ENCODE results near the gene AKR1B1.

The AKR1B1 gene

GRCh38 chr7:134420424-134421125 lies 38.3 kb downstream of the AKR1B1 start:
- H3K36me3 ChIP-seq = no peaks in the 10 kb centered on the region
- no peaks in the 10 kb centered on the region for H3K4me1 ChIP-seq (ENCODE audit: control insufficient read depth in 1 of 2, insufficient read depth in 1 of 2, low read depth in 1 of 2, low read length in 1 of 2)
- no peak overlapping the region for H3K4me3 ChIP-seq (ENCODE audit: low read depth in 1 of 2, low read length in 1 of 2)
- no peak overlapping the region for H3K27ac ChIP-seq
- H3K9me3 ChIP-seq = no peaks in the 10 kb centered on the region
- TF ChIP-seq CTCF (IDR thresholded peaks at IDR 0.05) = no peak
- H3K27me3 ChIP-seq = no peaks in the 10 kb centered on the region

DNA sequence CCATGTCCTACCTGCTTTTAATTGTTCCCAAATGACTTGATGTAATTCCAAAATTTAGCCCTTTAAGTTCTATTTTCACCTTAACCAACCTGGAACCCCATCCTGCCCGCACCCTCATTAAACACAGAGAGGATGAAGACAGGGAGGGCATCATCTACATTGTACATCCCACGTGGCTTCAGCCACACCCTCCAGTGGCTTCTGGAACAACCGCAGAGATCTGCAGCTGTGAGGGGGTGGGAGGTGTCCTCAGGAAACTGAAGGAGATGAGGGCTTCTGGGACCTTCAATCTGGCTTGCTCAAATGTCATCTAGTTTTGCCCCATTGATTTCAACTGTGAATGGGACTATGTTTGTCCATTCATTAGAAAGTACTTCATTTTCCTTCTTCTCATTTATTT lies 39.0 kb downstream of the AKR1B1 start:
- no peak for TF ChIP-seq CTCF (IDR thresholded peaks at IDR 0.05)
- Histone ChIP-seq H3K27ac (no peak overlapping the region), H3K9me3 (no peaks in the 10 kb centered on the region)

DNA sequence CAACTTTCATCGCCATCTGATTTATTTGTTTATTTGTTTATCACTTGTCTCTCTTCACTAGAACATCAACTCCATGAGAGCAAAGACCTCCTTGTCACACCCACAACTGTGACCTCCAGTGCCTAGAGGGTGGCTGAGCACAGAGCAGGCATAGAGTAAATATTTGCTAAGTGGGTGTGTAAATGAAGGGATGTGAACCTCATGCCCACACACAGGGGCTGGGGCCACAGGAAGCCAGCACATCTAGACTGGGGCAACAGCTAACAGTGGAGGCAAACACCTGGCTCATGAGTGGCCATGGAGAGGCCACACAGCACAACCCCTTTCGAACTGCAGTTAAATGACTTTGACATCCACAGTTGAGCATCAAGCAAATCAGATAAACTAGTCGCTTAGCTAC lies 39.8 kb downstream of the AKR1B1 start:
- no peak overlapping the region for H3K27ac ChIP-seq
- no peaks in the 10 kb centered on the region for H3K4me1 ChIP-seq (ENCODE audit: control insufficient read depth in 1 of 2, insufficient read depth in 1 of 2, low read depth in 1 of 2, low read length in 1 of 2)
- H3K9me3 ChIP-seq = no peaks in the 10 kb centered on the region
- no peak overlapping the region for H3K4me3 ChIP-seq (ENCODE audit: low read depth in 1 of 2, low read length in 1 of 2)
- no peak for TF ChIP-seq CTCF (IDR thresholded peaks at IDR 0.05)
- H3K27me3 ChIP-seq = no peaks in the 10 kb centered on the region
- no peaks in the 10 kb centered on the region for H3K36me3 ChIP-seq

More for the DNA sequence above, 39.0 kb downstream of the AKR1B1 start:
- Histone ChIP-seq H3K36me3 (no peaks in the 10 kb centered on the region), H3K27me3 (no peaks in the 10 kb centered on the region), H3K4me3 (ENCODE audit: low read depth in 1 of 2, low read length in 1 of 2) (no peak overlapping the region), H3K4me1 (ENCODE audit: control insufficient read depth in 1 of 2, insufficient read depth in 1 of 2, low read depth in 1 of 2, low read length in 1 of 2) (no peaks in the 10 kb centered on the region)

- Histone ChIP-seq H3K27ac (no peak overlapping the region), H3K9me3 (no peaks in the 10 kb centered on the region), H3K4me3 (ENCODE audit: low read depth in 1 of 2, low read length in 1 of 2) (no peak overlapping the region), H3K36me3 (no peaks in the 10 kb centered on the region), H3K4me1 (ENCODE audit: control insufficient read depth in 1 of 2, insufficient read depth in 1 of 2, low read depth in 1 of 2, low read length in 1 of 2) (no peaks in the 10 kb centered on the region), H3K27me3 (no peaks in the 10 kb centered on the region)
- no peak for TF ChIP-seq CTCF (IDR thresholded peaks at IDR 0.05)
These were observed 43.2 kb downstream of the AKR1B1 start for GRCh38 chr7:134415700-134416099.

DNA sequence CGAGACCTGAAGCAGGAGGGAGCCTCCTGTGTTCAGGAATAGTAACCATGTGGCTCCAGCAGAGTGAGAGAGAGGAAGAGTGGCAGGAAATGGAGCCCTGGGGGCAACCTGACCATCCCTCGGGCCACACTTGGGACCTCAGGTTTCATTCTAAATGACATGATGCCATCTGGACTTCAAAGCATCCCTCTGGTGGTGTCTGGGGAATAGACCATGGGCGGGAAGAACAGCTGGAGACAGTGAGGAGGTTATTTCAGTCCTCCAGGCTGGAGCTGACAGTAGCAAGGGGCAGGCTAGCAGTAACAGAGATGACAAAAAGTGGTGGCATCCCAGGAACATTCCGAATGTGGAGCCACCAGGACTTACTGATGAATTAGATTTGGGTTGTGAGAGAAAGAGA lies 44.8 kb downstream of the AKR1B1 start:
- Histone ChIP-seq H3K4me1 (ENCODE audit: control insufficient read depth in 1 of 2, insufficient read depth in 1 of 2, low read depth in 1 of 2, low read length in 1 of 2) (no peaks in the 10 kb centered on the region), H3K27me3 (no peaks in the 10 kb centered on the region), H3K27ac (no peak overlapping the region), H3K36me3 (no peaks in the 10 kb centered on the region), H3K9me3 (no peaks in the 10 kb centered on the region), H3K4me3 (ENCODE audit: low read depth in 1 of 2, low read length in 1 of 2) (no peak overlapping the region)
- TF ChIP-seq CTCF (IDR thresholded peaks at IDR 0.05) = no peak

Measured in neutrophil (primary cell).